ENCODE results near the gene ULBP2.
"Not testable (repeated sequence)": the region's sequence is repeated elsewhere in the genome, so short reads cannot be mapped to it uniquely, and the experiment has no call there.

Gene ULBP2

GRCh38 chr6:149955654-149956317 is 14.0 kb downstream of the ULBP2 start:
- H3K4me3 ChIP-seq (ENCODE audit: low read length); H3K36me3 ChIP-seq (ENCODE audit: insufficient read depth, low read depth, low read length); H3K9me3 ChIP-seq (ENCODE audit: insufficient read depth, low read depth, low read length); H3K9ac ChIP-seq (ENCODE audit: low read depth, low read length); H3K4me1 ChIP-seq (ENCODE audit: insufficient read depth, low read length); H3K27ac ChIP-seq (ENCODE audit: low read length): not testable (repeated sequence)
- H3K27me3 ChIP-seq (ENCODE audit: insufficient read depth, low read length) = peaks cover 97% of the 10 kb centered on the region

DNA sequence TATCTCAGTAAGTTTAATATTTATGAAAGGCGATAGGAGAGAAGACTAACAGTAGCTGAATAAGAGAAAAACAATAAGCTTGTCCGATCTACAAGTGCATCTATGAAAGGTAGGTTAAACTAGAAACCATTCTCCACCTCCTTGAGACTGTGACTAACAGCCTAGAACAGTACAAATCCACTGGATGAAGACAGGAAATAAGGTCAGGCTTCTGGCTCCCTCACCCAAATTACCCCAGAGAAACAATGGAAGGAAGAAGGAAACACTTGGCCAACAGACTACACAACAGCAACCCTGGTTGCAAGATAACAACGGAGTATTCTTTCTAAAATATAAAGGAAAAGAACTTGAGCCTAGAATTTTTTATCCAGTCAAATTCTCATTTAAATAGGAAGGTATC is 16.3 kb downstream of the ULBP2 start:
- H3K9ac ChIP-seq (ENCODE audit: low read depth, low read length); H3K9me3 ChIP-seq (ENCODE audit: insufficient read depth, low read depth, low read length); H3K36me3 ChIP-seq (ENCODE audit: insufficient read depth, low read depth, low read length); H3K4me3 ChIP-seq (ENCODE audit: low read length); H3K4me1 ChIP-seq (ENCODE audit: insufficient read depth, low read length); H3K27ac ChIP-seq (ENCODE audit: low read length): not testable (repeated sequence)
- peaks cover 97% of the 10 kb centered on the region for H3K27me3 ChIP-seq (ENCODE audit: insufficient read depth, low read length)

DNA sequence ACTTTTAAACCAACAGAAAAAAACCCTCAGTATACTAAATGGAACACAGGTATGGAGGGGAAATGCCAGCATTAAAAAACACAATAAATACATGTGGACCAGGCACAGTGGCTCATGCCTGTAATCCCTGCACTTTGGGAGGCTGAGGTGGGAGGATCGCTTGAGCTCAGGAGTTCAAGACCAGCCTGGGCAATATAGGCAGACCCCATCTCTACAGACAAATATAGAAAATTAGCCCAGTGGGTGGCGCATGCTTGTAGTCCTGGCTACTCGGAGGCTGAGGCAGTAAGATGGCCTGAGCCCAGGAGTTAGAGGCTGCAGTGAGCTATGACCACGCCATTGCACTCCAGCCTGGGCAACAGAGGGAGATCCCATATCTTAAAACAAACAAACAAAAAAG is 18.0 kb downstream of the ULBP2 start:
- peaks cover 97% of the 10 kb centered on the region for H3K27me3 ChIP-seq (ENCODE audit: insufficient read depth, low read length)
- H3K4me3 ChIP-seq (ENCODE audit: low read length); H3K9ac ChIP-seq (ENCODE audit: low read depth, low read length); H3K4me1 ChIP-seq (ENCODE audit: insufficient read depth, low read length); H3K27ac ChIP-seq (ENCODE audit: low read length); H3K36me3 ChIP-seq (ENCODE audit: insufficient read depth, low read depth, low read length); H3K9me3 ChIP-seq (ENCODE audit: insufficient read depth, low read depth, low read length): not testable (repeated sequence)

GRCh38 chr6:149960488-149960887 is 18.7 kb downstream of the ULBP2 start:
- Histone ChIP-seq H3K4me3 (ENCODE audit: low read length) (no peak overlapping the region), H3K4me1 (ENCODE audit: insufficient read depth, low read length) (0 out of 2 replicates have a peak, but pooled peaks cover 3% of the 10 kb centered on the region), H3K36me3 (ENCODE audit: insufficient read depth, low read depth, low read length) (no peaks in the 10 kb centered on the region), H3K9me3 (ENCODE audit: insufficient read depth, low read depth, low read length) (no peaks in the 10 kb centered on the region; the same call in 1 of the 2 replicates), H3K27me3 (ENCODE audit: insufficient read depth, low read length) (peaks cover 97% of the 10 kb centered on the region), H3K27ac (ENCODE audit: low read length) (no peak overlapping the region), H3K9ac (ENCODE audit: low read depth, low read length) (no peak overlapping the region)

- no peaks in the 10 kb centered on the region for H3K36me3 ChIP-seq (ENCODE audit: insufficient read depth, low read depth, low read length)
Measured at GRCh38 chr6:149961728-149962425, 20.1 kb downstream of the ULBP2 start.

DNA sequence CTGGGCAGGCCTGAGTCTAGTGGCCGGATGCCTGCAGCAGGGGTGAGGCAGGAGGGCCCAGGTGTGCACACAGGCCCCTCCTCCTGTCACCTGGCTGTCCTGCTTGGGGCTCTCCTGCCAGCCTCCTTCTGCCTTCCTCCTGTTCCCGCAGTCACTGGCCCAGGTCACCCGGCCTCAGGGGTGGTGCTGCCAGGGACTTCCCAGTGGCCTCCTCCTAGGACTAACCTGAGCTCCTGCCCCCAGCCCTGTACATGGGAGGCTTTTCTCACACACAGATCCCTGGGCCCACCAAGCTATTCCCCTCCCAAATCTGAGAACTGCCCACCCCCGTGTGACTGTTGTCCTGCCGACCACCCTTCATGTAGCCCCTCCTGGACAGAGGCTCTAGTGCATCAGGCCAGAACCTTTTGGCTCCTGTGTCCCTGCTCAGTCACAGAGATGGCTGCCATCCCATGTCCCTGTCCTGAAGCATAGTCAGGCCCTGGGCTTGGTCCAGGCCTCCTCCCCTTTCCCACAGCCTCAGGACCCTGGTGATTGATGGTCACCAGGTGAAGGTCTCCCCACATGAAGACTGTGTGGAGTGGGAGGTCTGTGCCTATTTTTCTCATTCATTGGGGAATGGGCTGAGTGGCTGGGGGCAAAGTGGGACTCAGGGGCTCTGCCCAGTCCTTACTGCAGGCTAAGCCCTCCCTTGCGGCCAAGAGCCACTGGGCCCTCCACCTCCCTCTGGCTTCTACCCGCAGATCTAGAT is 20.8 kb downstream of the ULBP2 start:
- H3K36me3 ChIP-seq (ENCODE audit: insufficient read depth, low read depth, low read length) = no peaks in the 10 kb centered on the region
- H3K27me3 ChIP-seq (ENCODE audit: insufficient read depth, low read length) = peaks cover 97% of the 10 kb centered on the region
- H3K4me3 ChIP-seq (ENCODE audit: low read length) = peak overlapping the region; percentile 83; the same call in 1 of the 2 replicates
- 0 out of 2 replicates have a peak, but pooled peaks cover 3% of the 10 kb centered on the region for H3K4me1 ChIP-seq (ENCODE audit: insufficient read depth, low read length)
- peak overlapping the region; percentile 60; the same call in 1 of the 2 replicates for H3K9ac ChIP-seq (ENCODE audit: low read depth, low read length)
- no peak overlapping the region for H3K27ac ChIP-seq (ENCODE audit: low read length)
- no peaks in the 10 kb centered on the region; the same call in 1 of the 2 replicates for H3K9me3 ChIP-seq (ENCODE audit: insufficient read depth, low read depth, low read length)

More at GRCh38 chr6:149961728-149962425, 20.1 kb downstream of the ULBP2 start:
- H3K4me3 ChIP-seq (ENCODE audit: low read length) = no peak overlapping the region
- H3K9me3 ChIP-seq (ENCODE audit: insufficient read depth, low read depth, low read length) = no peaks in the 10 kb centered on the region; the same call in 1 of the 2 replicates
- H3K27me3 ChIP-seq (ENCODE audit: insufficient read depth, low read length) = peaks cover 97% of the 10 kb centered on the region
- 0 out of 2 replicates have a peak, but pooled peaks cover 3% of the 10 kb centered on the region for H3K4me1 ChIP-seq (ENCODE audit: insufficient read depth, low read length)
- H3K27ac ChIP-seq (ENCODE audit: low read length) = no peak overlapping the region
- no peak overlapping the region for H3K9ac ChIP-seq (ENCODE audit: low read depth, low read length)

- Histone ChIP-seq H3K9ac (ENCODE audit: low read depth, low read length) (peak overlapping the region; percentile 60; the same call in 1 of the 2 replicates), H3K4me3 (ENCODE audit: low read length) (peak overlapping the region; percentile 83), H3K4me1 (ENCODE audit: insufficient read depth, low read length) (0 out of 2 replicates have a peak, but pooled peaks cover 3% of the 10 kb centered on the region), H3K9me3 (ENCODE audit: insufficient read depth, low read depth, low read length) (no peaks in the 10 kb centered on the region; the same call in 1 of the 2 replicates), H3K27me3 (ENCODE audit: insufficient read depth, low read length) (peaks cover 97% of the 10 kb centered on the region), H3K36me3 (ENCODE audit: insufficient read depth, low read depth, low read length) (no peaks in the 10 kb centered on the region), H3K27ac (ENCODE audit: low read length) (no peak overlapping the region)
Measured at GRCh38 chr6:149963212-149963461, 21.3 kb downstream of the ULBP2 start.

DNA sequence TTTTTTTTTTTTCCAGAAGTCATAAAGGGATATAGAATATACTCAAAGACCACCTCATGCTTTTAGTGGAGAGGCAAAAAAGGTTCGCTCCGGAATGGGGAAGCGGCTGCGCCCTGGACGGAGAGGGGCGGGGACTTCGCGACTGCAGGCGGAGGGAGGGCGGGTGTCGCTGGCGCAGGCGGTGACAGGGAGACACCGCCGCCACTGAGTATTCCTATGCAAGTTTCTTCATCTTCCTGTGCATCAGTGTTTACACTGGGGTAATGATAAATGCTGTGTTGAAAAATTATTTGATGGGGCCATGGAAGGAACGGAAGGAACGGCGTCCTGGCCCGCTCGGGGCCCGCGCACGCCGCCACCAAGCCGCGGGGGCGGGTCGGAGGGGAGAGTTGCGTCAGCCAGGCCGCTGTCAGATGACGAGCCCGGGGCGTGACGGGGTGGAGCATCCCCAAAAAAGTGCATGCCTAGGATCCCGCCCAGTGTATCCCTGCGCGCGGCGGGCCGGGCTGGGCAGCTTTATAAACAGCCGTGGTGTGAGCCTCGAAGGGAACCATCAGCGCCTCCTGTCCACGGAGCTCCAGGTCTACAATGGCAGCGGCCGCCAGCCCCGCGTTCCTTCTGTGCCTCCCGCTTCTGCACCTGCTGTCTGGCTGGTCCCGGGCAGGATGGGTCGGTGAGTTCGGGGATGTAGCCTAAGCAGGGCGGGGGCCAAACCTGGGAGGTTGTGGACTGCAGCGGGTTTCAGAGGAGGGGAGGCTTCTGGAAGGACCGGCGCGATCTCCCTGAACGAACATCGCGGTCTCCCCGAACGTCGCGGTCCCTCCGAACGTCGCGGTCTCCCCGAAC is 21.9 kb downstream of the ULBP2 start, which contains the start of gene ULBP1:
Gene ULBP1, plus strand, starts transcription at position 482 of the 846 bp plus-strand sequence. Its CDS starts 107 bp downstream, at position 589.
- Histone ChIP-seq H3K9ac (ENCODE audit: low read depth, low read length) (peak within 1 kb of the TSS; percentile 60; the same call in 1 of the 2 replicates), H3K27ac (ENCODE audit: low read length) (no peak within 1 kb of the TSS)

DNA sequence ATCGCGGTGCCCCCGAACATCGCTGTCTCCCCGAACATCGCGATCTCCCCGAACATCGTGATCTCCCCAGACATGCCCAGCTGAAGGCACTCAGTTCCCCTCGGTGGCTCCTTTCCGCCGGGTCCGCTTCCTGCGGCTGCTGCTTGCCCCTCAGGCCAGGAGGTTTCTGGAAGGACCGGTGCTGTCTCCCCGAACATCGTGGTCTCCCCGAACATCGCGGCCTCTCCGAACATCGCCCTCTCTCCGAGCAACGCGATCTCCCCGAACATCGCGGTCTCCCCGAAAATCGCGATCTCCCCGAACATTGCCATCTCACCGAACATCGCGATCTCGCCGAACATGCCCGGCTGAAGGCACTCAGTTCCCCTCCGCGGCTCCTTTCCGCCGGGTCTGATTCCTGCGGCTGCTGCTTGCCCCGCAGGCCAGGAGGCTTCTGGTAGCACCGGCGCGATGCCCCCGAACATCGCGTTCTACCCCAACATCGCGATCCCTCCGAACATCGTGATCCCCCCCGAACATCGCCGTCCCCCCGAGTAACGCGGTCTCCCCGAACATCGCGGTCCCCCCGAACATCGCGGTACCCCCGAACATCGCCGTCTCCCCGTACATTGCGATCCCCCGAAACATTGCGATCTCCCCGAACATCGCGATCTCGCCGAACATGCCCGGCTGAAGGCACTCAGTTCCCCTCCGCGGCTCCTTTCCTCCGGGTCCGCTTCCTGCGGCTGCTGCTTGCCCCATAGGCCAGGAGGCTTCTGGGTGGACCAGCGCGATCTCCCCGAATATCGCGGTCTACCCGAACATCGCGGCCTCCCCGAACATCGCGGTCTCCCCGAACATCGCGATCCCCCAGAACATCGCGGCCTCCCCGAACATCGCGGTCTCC is 22.7 kb downstream of the ULBP2 start:
- H3K9ac ChIP-seq (ENCODE audit: low read depth, low read length) = no peak overlapping the region
- H3K9me3 ChIP-seq (ENCODE audit: insufficient read depth, low read depth, low read length) = no peaks in the 10 kb centered on the region; the same call in 1 of the 2 replicates
- H3K27ac ChIP-seq (ENCODE audit: low read length) = no peak overlapping the region
- H3K4me1 ChIP-seq (ENCODE audit: insufficient read depth, low read length) = 0 out of 2 replicates have a peak, but pooled peaks cover 3% of the 10 kb centered on the region
- H3K36me3 ChIP-seq (ENCODE audit: insufficient read depth, low read depth, low read length) = no peaks in the 10 kb centered on the region
- peaks cover 100% of the 10 kb centered on the region for H3K27me3 ChIP-seq (ENCODE audit: insufficient read depth, low read length)
- peak overlapping the region; percentile 83 for H3K4me3 ChIP-seq (ENCODE audit: low read length)

More for the DNA sequence above, 21.9 kb downstream of the ULBP2 start, which contains the start of gene ULBP1:
- Histone ChIP-seq H3K27me3 (ENCODE audit: insufficient read depth, low read length) (peaks cover 100% of the 10 kb centered on the region), H3K36me3 (ENCODE audit: insufficient read depth, low read depth, low read length) (no peaks in the 10 kb centered on the region), H3K4me3 (ENCODE audit: low read length) (peak within 1 kb of the TSS; percentile 83), H3K9me3 (ENCODE audit: insufficient read depth, low read depth, low read length) (no peaks in the 10 kb centered on the region; the same call in 1 of the 2 replicates), H3K4me1 (ENCODE audit: insufficient read depth, low read length) (0 out of 2 replicates have a peak, but pooled peaks cover 3% of the 10 kb centered on the region)

Measured in iPS-20b (cell line).